ENCODE measurements around the gene MEOX1. TPM values are rescaled to one million over a fixed set of nuclear protein-coding genes. Genes with fewer than 3 reads are reported as not detected.

MEOX1 gene
- total and polyA plus RNA-seq, 2 donors (not counting 1 experiment from before 2014, with no cell fraction given), result not detected

- Histone ChIP-seq H4K20me1 (ENCODE audit: control insufficient read depth, extremely low read depth, insufficient read depth, low read length) (no peaks in the 10 kb centered on the region), H3K27ac (ENCODE audit: insufficient read depth, low read length) (no peak overlapping the region), H3K9me3 (ENCODE audit: control insufficient read depth, insufficient read depth, low read depth, low read length) (no peaks in the 10 kb centered on the region), H3K79me2 (ENCODE audit: control insufficient read depth, insufficient read depth, low read length) (no peaks in the 10 kb centered on the region), H3K4me2 (ENCODE audit: extremely low read depth, insufficient read depth, low read length) (no peak overlapping the region), H3K9ac (ENCODE audit: insufficient read depth, low read length) (no peak overlapping the region), H3K4me3 (replicated peaks in 1 of 4; ENCODE audit: control extremely low read depth in 1 of 4, insufficient read depth in 1 of 4, low read depth in 3 of 4, low read length in 4 of 4) (no peak overlapping the region), H3K36me3 (ENCODE audit: control insufficient read depth, insufficient read depth, low read length) (no peaks in the 10 kb centered on the region), H2AFZ (ENCODE audit: low read length) (no peak overlapping the region), H3K27me3 (ENCODE audit: control insufficient read depth, insufficient read depth, low read length) (peaks cover 17% of the 10 kb centered on the region), H3K4me1 (ENCODE audit: control insufficient read depth, extremely low read depth, insufficient read depth, low read length) (no peaks in the 10 kb centered on the region)
- TF ChIP-seq CTCF (conservative IDR thresholded peaks at IDR 0.05 in 1 of 2, IDR thresholded peaks at IDR 0.05 in 1 of 2; ENCODE audit: low read depth in 1 of 2, low read length in 2 of 2), result no peak
- no peak for TF ChIP-seq EZH2 (IDR thresholded peaks at IDR 0.05; ENCODE audit: low read length, missing control alignments)
- no peak for DNase-seq (ENCODE audit: low read depth in 2 of 2)
Observed at GRCh38 chr17:43632221-43632620, 29.5 kb downstream of the MEOX1 start.

GRCh38 chr17:43631429-43631828, 30.3 kb downstream of the MEOX1 start:
- H2AFZ ChIP-seq (ENCODE audit: low read length), result no peak overlapping the region
- H4K20me1 ChIP-seq (ENCODE audit: control insufficient read depth, extremely low read depth, insufficient read depth, low read length), result no peaks in the 10 kb centered on the region
- H3K27me3 ChIP-seq (ENCODE audit: control insufficient read depth, insufficient read depth, low read length), result peaks cover 17% of the 10 kb centered on the region
- no peak for DNase-seq (ENCODE audit: low read depth in 2 of 2)
- no peaks in the 10 kb centered on the region for H3K9me3 ChIP-seq (ENCODE audit: control insufficient read depth, insufficient read depth, low read depth, low read length)
- H3K27ac ChIP-seq (ENCODE audit: insufficient read depth, low read length), result no peak overlapping the region
- H3K4me2 ChIP-seq (ENCODE audit: extremely low read depth, insufficient read depth, low read length), result no peak overlapping the region
- H3K4me1 ChIP-seq (ENCODE audit: control insufficient read depth, extremely low read depth, insufficient read depth, low read length), result no peaks in the 10 kb centered on the region
- no peaks in the 10 kb centered on the region for H3K79me2 ChIP-seq (ENCODE audit: control insufficient read depth, insufficient read depth, low read length)
- H3K4me3 ChIP-seq (replicated peaks in 1 of 4; ENCODE audit: control extremely low read depth in 1 of 4, insufficient read depth in 1 of 4, low read depth in 3 of 4, low read length in 4 of 4), result no peak overlapping the region
- no peaks in the 10 kb centered on the region for H3K36me3 ChIP-seq (ENCODE audit: control insufficient read depth, insufficient read depth, low read length)
- no peak for TF ChIP-seq EZH2 (IDR thresholded peaks at IDR 0.05; ENCODE audit: low read length, missing control alignments)
- TF ChIP-seq CTCF (conservative IDR thresholded peaks at IDR 0.05 in 1 of 2, IDR thresholded peaks at IDR 0.05 in 1 of 2; ENCODE audit: low read depth in 1 of 2, low read length in 2 of 2), result no peak
- H3K9ac ChIP-seq (ENCODE audit: insufficient read depth, low read length), result no peak overlapping the region

- Histone ChIP-seq H3K9ac (ENCODE audit: insufficient read depth, low read length) (no peak overlapping the region), H3K79me2 (ENCODE audit: control insufficient read depth, insufficient read depth, low read length) (no peaks in the 10 kb centered on the region), H3K4me1 (ENCODE audit: control insufficient read depth, extremely low read depth, insufficient read depth, low read length) (no peaks in the 10 kb centered on the region), H4K20me1 (ENCODE audit: control insufficient read depth, extremely low read depth, insufficient read depth, low read length) (no peaks in the 10 kb centered on the region), H3K4me3 (replicated peaks in 1 of 4; ENCODE audit: control extremely low read depth in 1 of 4, insufficient read depth in 1 of 4, low read depth in 3 of 4, low read length in 4 of 4) (no peak overlapping the region), H3K36me3 (ENCODE audit: control insufficient read depth, insufficient read depth, low read length) (no peaks in the 10 kb centered on the region), H3K27ac (ENCODE audit: insufficient read depth, low read length) (no peak overlapping the region), H3K9me3 (ENCODE audit: control insufficient read depth, insufficient read depth, low read depth, low read length) (no peaks in the 10 kb centered on the region), H3K4me2 (ENCODE audit: extremely low read depth, insufficient read depth, low read length) (peak overlapping the region; percentile 30), H3K27me3 (ENCODE audit: control insufficient read depth, insufficient read depth, low read length) (peaks cover 6% of the 10 kb centered on the region), H2AFZ (ENCODE audit: low read length) (no peak overlapping the region)
- TF ChIP-seq EZH2 (IDR thresholded peaks at IDR 0.05; ENCODE audit: low read length, missing control alignments) (no peak), CTCF (conservative IDR thresholded peaks at IDR 0.05 in 1 of 2, IDR thresholded peaks at IDR 0.05 in 1 of 2; ENCODE audit: low read depth in 1 of 2, low read length in 2 of 2) (no peak)
- no peak for DNase-seq (ENCODE audit: low read depth in 2 of 2)
Observed at GRCh38 chr17:43628089-43628650, 33.6 kb downstream of the MEOX1 start.

Data from fibroblast of lung (primary cell).